PFSK-1 (cell line): ENCODE data around the gene ZNRF2.

Experiments used
- POLR2AphosphoS5 ChIP-seq: IDR thresholded peaks from 2 replicates; pipeline ENCODE4 v1.6.1; 2012; ENCODE audit warnings: low read depth, mild to moderate bottlenecking, control low read depth, low read length, moderate library complexity
- REST ChIP-seq, 2 experiments: IDR thresholded peaks; 2 replicates each; pipeline versions ENCODE4 v1.6.1 to v1.8.0; 2011 to 2012; ENCODE audit warnings: low read depth in 2 of 2, low read length in 2 of 2, control low read depth in 1 of 2, inconsistent platforms in 1 of 2, mild to moderate bottlenecking in 1 of 2, moderate library complexity in 1 of 2; ENCODE audit not compliant: insufficient read depth in 1 of 2

GRCh38 chr7:30395676-30396075, 111.3 kb downstream of the ZNRF2 start:
- TF ChIP-seq REST (IDR thresholded peaks at IDR 0.05; ENCODE audit: insufficient read depth in 1 of 2, low read depth in 2 of 2, low read length in 2 of 2) (no peak), POLR2AphosphoS5 (no peak)
